ENCODE measurements around the gene CD247.
A peak's percentile ranks its signal among the peaks of the same experiment; 100 is the strongest.

The CD247 gene

GRCh38 chr1:167433884-167434283 lies 84.4 kb downstream of the CD247 start:
- Histone ChIP-seq H3K4me3 (ENCODE audit: low read depth, low read length) (no peak overlapping the region), H3K27me3 (ENCODE audit: control insufficient read depth, insufficient read depth, low read length) (peaks cover 11% of the 10 kb centered on the region), H3K36me3 (ENCODE audit: control insufficient read depth, insufficient read depth, low read length) (no peaks in the 10 kb centered on the region), H3K9ac (ENCODE audit: low read depth, low read length) (no peak overlapping the region), H3K27ac (ENCODE audit: low read depth, low read length) (no peak overlapping the region), H3K4me1 (ENCODE audit: control insufficient read depth, insufficient read depth, low read length) (peaks cover 28% of the 10 kb centered on the region), H3K9me3 (ENCODE audit: control insufficient read depth, insufficient read depth, low read length) (no peaks in the 10 kb centered on the region)

- H3K9ac ChIP-seq (ENCODE audit: low read depth, low read length): no peak overlapping the region
- H3K4me1 ChIP-seq (ENCODE audit: control insufficient read depth, insufficient read depth, low read length): peaks cover 38% of the 10 kb centered on the region
- no peaks in the 10 kb centered on the region for H3K36me3 ChIP-seq (ENCODE audit: control insufficient read depth, insufficient read depth, low read length)
- H3K27ac ChIP-seq (ENCODE audit: low read depth, low read length): no peak overlapping the region
- H3K4me3 ChIP-seq (ENCODE audit: low read depth, low read length): no peak overlapping the region
- no peaks in the 10 kb centered on the region for H3K27me3 ChIP-seq (ENCODE audit: control insufficient read depth, insufficient read depth, low read length)
- H3K9me3 ChIP-seq (ENCODE audit: control insufficient read depth, insufficient read depth, low read length): no peaks in the 10 kb centered on the region
Observed at GRCh38 chr1:167432780-167433179, 85.5 kb downstream of the CD247 start.

- Histone ChIP-seq H3K9me3 (ENCODE audit: control insufficient read depth, insufficient read depth, low read length) (no peaks in the 10 kb centered on the region), H3K4me1 (ENCODE audit: control insufficient read depth, insufficient read depth, low read length) (peaks cover 40% of the 10 kb centered on the region), H3K9ac (ENCODE audit: low read depth, low read length) (no peak overlapping the region), H3K27me3 (ENCODE audit: control insufficient read depth, insufficient read depth, low read length) (no peaks in the 10 kb centered on the region), H3K4me3 (ENCODE audit: low read depth, low read length) (no peak overlapping the region), H3K36me3 (ENCODE audit: control insufficient read depth, insufficient read depth, low read length) (no peaks in the 10 kb centered on the region), H3K27ac (ENCODE audit: low read depth, low read length) (no peak overlapping the region)
Observed at GRCh38 chr1:167431909-167432650, 86.2 kb downstream of the CD247 start.

- Histone ChIP-seq H3K4me1 (ENCODE audit: control insufficient read depth, insufficient read depth, low read length) (peaks cover 47% of the 10 kb centered on the region), H3K4me3 (ENCODE audit: low read depth, low read length) (no peak overlapping the region), H3K27ac (ENCODE audit: low read depth, low read length) (peak overlapping the region; percentile 74), H3K9me3 (ENCODE audit: control insufficient read depth, insufficient read depth, low read length) (no peaks in the 10 kb centered on the region), H3K27me3 (ENCODE audit: control insufficient read depth, insufficient read depth, low read length) (no peaks in the 10 kb centered on the region), H3K36me3 (ENCODE audit: control insufficient read depth, insufficient read depth, low read length) (no peaks in the 10 kb centered on the region), H3K9ac (ENCODE audit: low read depth, low read length) (no peak overlapping the region)
Observed at GRCh38 chr1:167431261-167431908, 86.9 kb downstream of the CD247 start.

GRCh38 chr1:167430849-167431242 lies 87.5 kb downstream of the CD247 start:
- H3K9me3 ChIP-seq (ENCODE audit: control insufficient read depth, insufficient read depth, low read length): no peaks in the 10 kb centered on the region
- no peaks in the 10 kb centered on the region for H3K27me3 ChIP-seq (ENCODE audit: control insufficient read depth, insufficient read depth, low read length)
- peak overlapping the region; percentile 74 for H3K27ac ChIP-seq (ENCODE audit: low read depth, low read length)
- no peaks in the 10 kb centered on the region for H3K36me3 ChIP-seq (ENCODE audit: control insufficient read depth, insufficient read depth, low read length)
- H3K4me3 ChIP-seq (ENCODE audit: low read depth, low read length): no peak overlapping the region
- H3K4me1 ChIP-seq (ENCODE audit: control insufficient read depth, insufficient read depth, low read length): peaks cover 52% of the 10 kb centered on the region
- 0 out of 2 replicates have a peak overlapping the region, but pooled peaks have one; percentile 15 for H3K9ac ChIP-seq (ENCODE audit: low read depth, low read length)

- no peaks in the 10 kb centered on the region for H3K36me3 ChIP-seq (ENCODE audit: control insufficient read depth, insufficient read depth, low read length)
Observed at GRCh38 chr1:167430134-167430848, 88.0 kb downstream of the CD247 start.

GRCh38 chr1:167429612-167430011 lies 88.7 kb downstream of the CD247 start:
- no peaks in the 10 kb centered on the region for H3K27me3 ChIP-seq (ENCODE audit: control insufficient read depth, insufficient read depth, low read length)
- no peaks in the 10 kb centered on the region for H3K9me3 ChIP-seq (ENCODE audit: control insufficient read depth, insufficient read depth, low read length)
- H3K36me3 ChIP-seq (ENCODE audit: control insufficient read depth, insufficient read depth, low read length): no peaks in the 10 kb centered on the region
- peaks cover 65% of the 10 kb centered on the region for H3K4me1 ChIP-seq (ENCODE audit: control insufficient read depth, insufficient read depth, low read length)
- H3K9ac ChIP-seq (ENCODE audit: low read depth, low read length): no peak overlapping the region
- no peak overlapping the region for H3K27ac ChIP-seq (ENCODE audit: low read depth, low read length)
- no peak overlapping the region for H3K4me3 ChIP-seq (ENCODE audit: low read depth, low read length)

More at GRCh38 chr1:167430134-167430848, 88.0 kb downstream of the CD247 start:
- Histone ChIP-seq H3K4me1 (ENCODE audit: control insufficient read depth, insufficient read depth, low read length) (peaks cover 58% of the 10 kb centered on the region), H3K9me3 (ENCODE audit: control insufficient read depth, insufficient read depth, low read length) (no peaks in the 10 kb centered on the region), H3K27me3 (ENCODE audit: control insufficient read depth, insufficient read depth, low read length) (no peaks in the 10 kb centered on the region), H3K9ac (ENCODE audit: low read depth, low read length) (0 out of 2 replicates have a peak overlapping the region, but pooled peaks have one; percentile 15), H3K27ac (ENCODE audit: low read depth, low read length) (peak overlapping the region; percentile 74), H3K4me3 (ENCODE audit: low read depth, low read length) (peak overlapping the region; percentile 8; the same call in 1 of the 2 replicates)

GRCh38 chr1:167428395-167428794 lies 89.9 kb downstream of the CD247 start:
- no peak overlapping the region for H3K9ac ChIP-seq (ENCODE audit: low read depth, low read length)
- H3K4me3 ChIP-seq (ENCODE audit: low read depth, low read length): no peak overlapping the region
- peaks cover 76% of the 10 kb centered on the region for H3K4me1 ChIP-seq (ENCODE audit: control insufficient read depth, insufficient read depth, low read length)
- H3K27ac ChIP-seq (ENCODE audit: low read depth, low read length): no peak overlapping the region
- H3K27me3 ChIP-seq (ENCODE audit: control insufficient read depth, insufficient read depth, low read length): no peaks in the 10 kb centered on the region
- no peaks in the 10 kb centered on the region for H3K36me3 ChIP-seq (ENCODE audit: control insufficient read depth, insufficient read depth, low read length)
- H3K9me3 ChIP-seq (ENCODE audit: control insufficient read depth, insufficient read depth, low read length): no peaks in the 10 kb centered on the region

GRCh38 chr1:167427848-167428247 lies 90.5 kb downstream of the CD247 start:
- Histone ChIP-seq H3K4me1 (ENCODE audit: control insufficient read depth, insufficient read depth, low read length) (peaks cover 79% of the 10 kb centered on the region), H3K27me3 (ENCODE audit: control insufficient read depth, insufficient read depth, low read length) (no peaks in the 10 kb centered on the region), H3K4me3 (ENCODE audit: low read depth, low read length) (no peak overlapping the region), H3K9me3 (ENCODE audit: control insufficient read depth, insufficient read depth, low read length) (no peaks in the 10 kb centered on the region), H3K9ac (ENCODE audit: low read depth, low read length) (no peak overlapping the region), H3K27ac (ENCODE audit: low read depth, low read length) (no peak overlapping the region), H3K36me3 (ENCODE audit: control insufficient read depth, insufficient read depth, low read length) (no peaks in the 10 kb centered on the region)

- Histone ChIP-seq H3K27ac (ENCODE audit: low read depth, low read length) (peak overlapping the region; percentile 42), H3K4me1 (ENCODE audit: control insufficient read depth, insufficient read depth, low read length) (peaks cover 76% of the 10 kb centered on the region), H3K4me3 (ENCODE audit: low read depth, low read length) (no peak overlapping the region), H3K9ac (ENCODE audit: low read depth, low read length) (no peak overlapping the region), H3K9me3 (ENCODE audit: control insufficient read depth, insufficient read depth, low read length) (no peaks in the 10 kb centered on the region), H3K36me3 (ENCODE audit: control insufficient read depth, insufficient read depth, low read length) (peaks cover 3% of the 10 kb centered on the region; the same call in 1 of the 2 replicates), H3K27me3 (ENCODE audit: control insufficient read depth, insufficient read depth, low read length) (no peaks in the 10 kb centered on the region)
Observed at GRCh38 chr1:167426716-167427115, 91.6 kb downstream of the CD247 start.

Data from HUES48 (cell line).